Breast epithelium (tissue), 3 donors: ENCODE measurements around the gene HSH2D.

Experiments
- CTCF ChIP-seq, 3 donors: fragments of 450-650 bp; IDR thresholded peaks; one replicate each; pipeline ENCODE4 v1.5.1; 2016 to 2017; ENCODE audit warnings: antibody characterized with exemption in 3 of 3, mild to moderate bottlenecking in 3 of 3, moderate library complexity in 3 of 3
- POLR2A ChIP-seq: fragments of 450-650 bp; IDR thresholded peaks from one replicate; pipeline ENCODE4 v1.6.1; 2016; ENCODE audit warnings: antibody characterized with exemption, mild to moderate bottlenecking, moderate library complexity
- POLR2AphosphoS5 ChIP-seq, 3 donors: sonication (generic); formaldehyde crosslinking; IDR thresholded peaks; one replicate each; pipeline ENCODE4 v1.6.1; 2017; ENCODE audit warnings: antibody characterized with exemption in 3 of 3

DNA sequence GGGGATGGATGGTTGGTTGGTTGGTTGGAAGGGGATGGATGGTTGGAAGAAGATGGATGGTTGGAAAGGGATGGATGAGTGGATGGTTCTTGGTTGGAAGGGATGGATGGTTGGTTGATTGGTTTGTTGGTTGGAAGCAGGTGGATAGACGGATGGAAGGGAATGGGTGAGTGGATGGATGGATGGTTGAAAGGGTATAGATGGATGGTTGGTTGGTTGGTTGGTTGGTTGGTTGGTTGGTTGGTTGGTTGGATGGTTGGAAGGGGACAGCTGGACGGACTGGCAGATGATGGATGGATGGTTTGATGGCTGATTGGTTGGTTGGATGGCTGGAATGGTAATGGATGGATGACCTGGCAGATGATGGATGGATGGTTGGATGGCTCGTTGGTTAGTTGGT lies 11.8 kb upstream of the HSH2D start:
- TF ChIP-seq POLR2A: no peak
- TF ChIP-seq CTCF (IDR thresholded peaks at IDR 0.05): no peak
- no peak for TF ChIP-seq POLR2AphosphoS5 (IDR thresholded peaks at IDR 0.05)
